ENCODE measurements around the gene PRDM12.

The PRDM12 gene

DNA sequence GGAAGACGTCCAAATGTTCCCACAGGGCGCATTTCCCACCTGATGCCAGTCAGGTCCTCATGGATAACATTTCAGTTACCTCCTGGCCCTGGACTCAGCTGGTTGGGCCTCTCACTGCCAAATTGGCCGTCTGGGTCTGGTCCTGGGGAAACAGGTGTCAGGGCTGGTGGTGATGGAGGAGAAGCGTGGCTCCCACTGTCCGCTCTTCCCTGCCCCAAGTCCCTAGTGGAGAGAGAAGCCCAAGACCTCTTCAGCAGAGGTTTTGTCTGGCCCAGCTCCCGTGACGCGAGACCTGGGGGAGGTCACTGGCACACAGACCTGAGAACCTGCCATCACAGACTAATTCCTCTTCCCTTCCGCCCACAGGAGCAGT lies 27.8 kb upstream of the PRDM12 start:
- no peak for DNase-seq

DNA sequence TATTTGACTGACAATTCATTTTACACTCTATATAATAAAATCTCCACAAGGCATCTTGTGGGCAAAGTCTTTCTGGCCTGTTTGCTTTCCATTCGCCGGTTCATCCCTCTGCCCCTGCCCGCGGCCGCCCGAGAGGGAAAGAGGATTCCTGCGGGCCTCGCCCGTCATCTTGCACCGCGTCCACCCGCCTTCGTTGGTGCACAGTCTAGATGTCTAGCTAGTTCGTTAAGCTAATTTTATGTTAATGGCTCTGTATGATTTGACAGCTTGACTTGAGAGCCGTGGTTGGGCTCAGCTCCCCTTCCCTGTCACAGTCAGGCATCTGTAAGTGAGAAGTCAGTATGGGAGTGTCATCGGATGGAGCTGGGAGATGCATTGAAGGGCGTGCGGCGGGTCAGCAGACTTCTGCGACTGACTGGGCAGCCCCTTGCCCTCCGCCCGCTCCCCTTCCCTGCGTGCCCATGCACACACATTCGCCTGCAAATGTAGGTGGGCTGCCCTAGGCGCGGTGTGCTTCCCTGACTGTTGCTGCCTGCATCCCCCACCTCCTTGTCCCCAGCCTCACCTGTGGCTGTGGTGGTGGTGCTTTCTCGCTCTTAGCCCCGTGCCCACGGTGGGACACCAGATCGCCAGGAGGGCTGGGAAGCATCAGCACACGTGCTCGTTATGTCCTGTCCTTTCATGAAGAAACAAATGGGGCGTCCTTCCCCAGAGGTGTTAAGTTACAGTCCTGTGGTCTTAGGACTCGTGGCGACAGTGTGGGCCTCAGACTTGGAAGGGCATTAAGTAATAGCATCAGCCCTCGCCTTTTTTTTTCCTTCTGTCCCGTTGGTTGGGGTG lies 25.9 kb upstream of the PRDM12 start:
- no peak for DNase-seq

DNA sequence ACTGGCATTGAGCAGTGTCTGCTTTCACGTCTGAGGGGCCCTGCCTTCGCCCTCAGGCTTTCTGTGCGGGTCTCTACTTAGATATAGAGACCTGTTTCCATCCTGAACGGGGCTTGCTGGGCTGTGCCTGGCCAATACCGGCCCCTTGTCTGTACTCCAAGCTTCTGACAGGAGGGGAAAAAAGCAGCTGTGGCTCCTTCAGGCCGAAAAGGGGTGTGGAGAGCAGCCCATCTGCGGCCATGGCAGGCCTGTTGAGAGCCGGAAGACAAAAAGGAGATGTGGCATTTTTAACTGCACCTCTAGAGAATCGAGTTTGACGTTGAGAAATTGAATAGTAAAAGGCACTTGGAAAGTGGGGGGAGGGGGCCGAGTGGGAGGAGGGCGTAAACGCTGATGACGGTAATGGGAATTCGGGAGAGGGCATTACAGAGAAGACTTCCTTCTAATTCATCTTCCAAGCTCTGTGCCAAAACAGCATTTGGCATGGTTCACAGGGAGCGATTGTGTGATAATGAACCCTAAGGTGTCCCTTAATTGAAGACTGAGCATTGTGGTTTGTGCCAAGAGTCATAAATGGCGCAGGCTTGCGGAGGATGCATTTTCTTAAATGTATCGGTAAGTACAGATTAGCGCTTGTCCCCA lies 25.1 kb upstream of the PRDM12 start:
- DNase-seq, result no peak

DNA sequence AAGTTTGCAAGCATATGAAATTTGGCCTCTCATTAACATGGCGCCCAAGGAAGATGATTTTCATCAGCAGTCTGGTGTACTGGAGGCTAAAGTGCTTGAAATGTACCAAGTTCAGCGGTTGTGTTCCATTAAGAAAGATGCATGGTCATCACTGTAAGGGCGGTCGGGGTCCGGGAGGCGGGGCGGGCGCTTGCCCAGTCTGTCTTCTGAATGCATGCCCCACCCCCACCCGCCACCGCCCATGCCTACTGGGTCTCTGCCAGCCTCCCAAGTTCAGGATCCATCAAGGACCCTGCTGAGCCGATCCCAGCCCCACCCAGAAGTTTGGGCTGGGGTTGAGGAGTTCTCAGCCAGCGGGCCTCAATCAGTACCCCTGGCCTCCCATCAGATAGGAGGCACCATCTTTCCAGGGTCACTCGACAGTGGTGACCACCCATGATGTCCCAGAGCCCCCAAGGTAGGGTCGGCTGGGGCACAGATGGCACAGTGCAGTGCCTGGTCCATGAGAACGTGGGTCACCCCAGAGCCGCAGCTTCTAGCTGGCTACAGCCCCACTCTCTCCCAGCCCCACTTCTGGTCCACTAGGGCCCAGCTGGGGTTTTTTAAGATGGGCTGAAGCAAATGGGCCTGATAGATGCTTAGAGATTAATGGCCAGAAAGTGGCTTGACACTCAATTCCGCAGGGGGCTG lies 24.4 kb upstream of the PRDM12 start:
- DNase-seq, result no peak

DNA sequence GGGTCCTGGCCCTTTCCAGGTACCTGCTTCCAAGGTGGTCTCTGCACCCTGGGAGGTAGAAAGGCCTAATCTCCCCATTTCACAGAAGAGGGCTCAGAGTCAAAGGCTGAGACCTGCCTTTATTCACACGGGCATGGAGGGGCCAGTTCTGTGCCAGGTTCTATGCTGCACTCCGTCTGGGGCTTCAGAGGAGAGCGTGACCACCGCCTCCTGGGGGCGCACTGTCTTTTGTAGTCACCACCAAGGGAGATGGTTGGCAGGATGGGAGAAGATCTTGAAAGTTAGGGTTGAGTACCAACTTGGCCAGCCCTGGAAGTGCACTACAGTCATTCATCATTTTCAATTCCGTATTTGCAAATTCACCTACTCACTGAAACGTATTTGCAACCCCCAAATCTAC lies 23.7 kb upstream of the PRDM12 start:
- no peak for DNase-seq

DNA sequence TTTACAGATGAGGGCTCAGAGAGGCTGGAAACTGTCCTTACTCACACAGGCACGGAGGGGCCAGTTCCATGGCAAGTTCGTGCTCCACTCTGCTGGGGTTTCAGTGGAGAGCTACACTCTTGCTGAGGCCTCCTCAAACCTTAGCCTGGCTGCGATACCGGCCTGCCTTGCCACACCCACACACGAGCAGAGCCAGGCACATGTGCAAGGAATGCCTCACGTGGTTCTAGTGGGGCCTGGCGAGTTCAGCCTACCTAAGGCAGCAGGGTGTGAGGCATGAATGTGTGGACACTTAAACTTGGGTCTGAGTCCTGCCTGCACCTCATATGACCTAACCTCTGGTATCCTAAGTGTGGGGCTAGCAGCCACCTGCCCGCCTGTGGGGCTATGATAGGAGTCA lies 21.5 kb upstream of the PRDM12 start:
- no peak for DNase-seq

DNA sequence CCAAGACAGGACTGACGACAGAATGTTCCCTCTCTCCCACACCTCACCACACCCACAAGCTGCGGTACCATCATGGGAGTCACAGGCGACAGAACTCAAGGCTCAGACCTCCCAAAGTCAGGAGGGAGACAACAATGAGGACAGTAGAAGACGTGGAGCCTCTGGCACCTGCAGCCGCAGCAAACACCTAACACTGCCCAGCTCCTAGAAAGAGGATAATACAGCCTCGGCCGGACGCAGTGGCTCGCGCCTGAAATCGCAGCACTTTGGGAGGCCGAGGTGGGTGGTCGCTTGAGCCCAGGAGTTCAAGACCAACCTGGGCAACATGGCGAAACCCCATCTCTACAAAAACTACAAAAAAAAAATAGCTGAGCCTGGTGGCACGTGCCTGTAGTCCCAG lies 13.2 kb upstream of the PRDM12 start:
- no peak for DNase-seq

DNA sequence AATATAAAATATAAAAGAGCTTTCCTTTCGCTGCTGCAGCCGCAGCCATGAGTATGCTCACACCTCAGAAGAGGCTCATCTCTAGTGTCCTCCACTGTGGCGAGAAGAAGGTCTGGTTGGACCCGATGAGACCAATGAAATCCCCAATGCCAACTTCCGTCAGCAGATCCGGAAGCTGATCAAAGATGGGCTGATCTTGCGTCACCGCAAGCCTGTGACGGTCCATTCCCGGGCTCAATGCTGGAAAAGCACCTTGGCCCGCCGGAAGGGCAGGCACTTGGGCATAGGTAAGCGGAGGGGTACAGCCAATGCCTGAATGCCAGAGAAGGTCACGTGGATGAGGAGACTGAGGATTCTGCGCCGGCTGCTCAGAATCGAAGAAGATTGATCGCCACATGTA lies 12.6 kb upstream of the PRDM12 start:
- no peak for DNase-seq

DNA sequence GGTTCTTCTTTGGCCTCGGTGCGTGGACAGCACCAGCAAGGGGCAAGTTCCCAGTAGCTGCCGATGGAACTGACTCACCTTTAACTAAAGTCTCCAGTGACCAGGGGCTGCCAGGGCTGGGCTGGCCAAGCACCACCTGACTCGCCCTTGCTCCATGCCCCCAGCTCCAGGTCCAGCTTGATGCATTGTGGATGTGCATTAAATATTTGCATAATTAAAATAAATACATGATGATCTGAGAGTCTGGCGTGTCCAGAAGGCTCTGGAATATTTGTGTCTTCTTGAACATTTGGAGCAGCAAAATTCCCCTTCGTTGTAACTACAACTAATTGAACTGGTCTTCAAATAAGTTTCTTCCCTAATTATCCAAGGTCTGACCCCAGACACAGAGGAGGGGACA lies 9.5 kb upstream of the PRDM12 start:
- DNase-seq, result no peak

DNA sequence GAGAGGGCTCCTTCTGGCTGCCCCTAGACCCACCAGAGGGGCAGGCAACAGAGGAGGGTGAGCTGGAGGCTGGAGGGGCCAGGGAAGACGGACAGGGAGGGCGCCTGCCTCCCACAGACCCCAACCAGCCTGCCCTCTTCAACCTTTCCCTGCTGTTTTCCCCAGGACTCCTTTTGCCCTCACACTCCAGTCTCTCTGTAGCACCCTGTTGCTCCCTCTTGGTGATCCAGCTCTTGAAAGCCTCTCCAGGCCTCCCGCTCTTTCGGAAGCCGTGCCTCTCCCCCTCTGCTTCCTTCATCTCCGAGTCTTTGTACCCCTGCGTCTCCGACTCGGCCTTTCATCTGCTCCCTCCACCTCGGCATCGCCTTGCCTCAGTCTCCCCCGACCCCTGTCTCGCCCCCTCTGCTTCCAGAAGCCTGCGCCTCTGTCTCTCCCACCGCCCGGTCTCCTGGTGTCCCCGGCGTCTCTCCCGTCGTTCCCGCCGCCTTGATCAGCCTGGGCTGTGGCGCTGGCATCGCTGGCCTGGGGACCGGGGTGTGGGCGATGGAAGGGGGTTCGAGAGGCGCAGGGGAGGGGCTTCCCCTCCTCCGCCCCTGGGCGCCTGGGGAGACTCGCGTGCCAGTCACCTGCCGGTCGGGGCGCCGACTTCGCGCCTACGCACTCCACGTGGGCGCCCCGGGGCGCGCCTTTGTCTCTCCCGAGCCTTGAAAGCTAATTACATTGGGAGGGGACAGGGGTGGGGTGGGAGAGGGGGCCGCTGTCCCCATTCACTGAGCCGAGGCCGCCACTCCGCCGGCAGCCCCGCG lies 5.3 kb upstream of the PRDM12 start:
- DNase-seq, result no peak

DNA sequence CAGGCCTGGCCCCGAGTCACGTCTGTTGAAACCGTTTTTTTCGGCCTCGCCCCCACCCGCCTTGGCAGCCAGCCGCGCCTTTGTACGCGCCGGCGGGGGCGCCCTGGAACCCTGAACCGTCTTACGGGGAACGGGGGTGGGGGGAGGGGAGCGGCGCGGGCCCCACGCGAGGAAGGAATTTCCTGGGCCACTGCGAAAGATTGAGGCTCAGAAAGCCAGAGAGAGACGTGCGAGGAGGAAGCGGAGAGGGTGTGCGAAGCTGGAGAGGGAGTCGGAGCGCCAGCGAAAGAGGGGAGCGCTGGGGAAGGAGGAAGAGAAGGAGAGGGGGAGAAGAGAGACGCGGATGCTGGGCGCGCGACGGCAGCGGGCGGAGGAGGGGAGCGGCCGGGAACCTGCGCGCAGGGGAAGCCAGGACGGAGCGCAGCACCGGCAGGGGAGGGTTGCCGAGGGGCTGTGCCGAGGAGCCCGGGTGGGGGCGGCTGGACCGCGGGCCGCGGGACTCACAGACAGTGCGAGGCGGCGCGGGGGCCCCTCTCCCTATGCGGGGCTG lies 4.6 kb upstream of the PRDM12 start:
- no peak for DNase-seq

DNA sequence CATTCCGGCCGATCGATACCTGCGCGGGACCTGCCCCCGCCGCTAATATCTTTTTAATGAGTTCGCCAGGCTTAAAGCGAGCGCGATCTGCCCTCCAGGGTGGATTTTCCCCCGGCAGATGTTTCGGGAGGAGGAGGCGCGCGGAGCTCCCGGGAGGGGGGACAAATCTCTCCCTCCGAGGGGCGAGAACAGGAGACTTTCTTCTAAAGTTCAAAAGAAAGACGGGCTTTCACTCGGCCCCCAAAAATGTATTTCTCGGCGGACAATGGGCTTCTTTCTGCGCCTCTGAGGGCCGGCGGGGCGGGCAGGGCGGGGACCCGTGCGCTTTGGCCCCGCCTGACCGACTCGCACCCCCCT lies 4.1 kb upstream of the PRDM12 start:
- no peak for DNase-seq

DNA sequence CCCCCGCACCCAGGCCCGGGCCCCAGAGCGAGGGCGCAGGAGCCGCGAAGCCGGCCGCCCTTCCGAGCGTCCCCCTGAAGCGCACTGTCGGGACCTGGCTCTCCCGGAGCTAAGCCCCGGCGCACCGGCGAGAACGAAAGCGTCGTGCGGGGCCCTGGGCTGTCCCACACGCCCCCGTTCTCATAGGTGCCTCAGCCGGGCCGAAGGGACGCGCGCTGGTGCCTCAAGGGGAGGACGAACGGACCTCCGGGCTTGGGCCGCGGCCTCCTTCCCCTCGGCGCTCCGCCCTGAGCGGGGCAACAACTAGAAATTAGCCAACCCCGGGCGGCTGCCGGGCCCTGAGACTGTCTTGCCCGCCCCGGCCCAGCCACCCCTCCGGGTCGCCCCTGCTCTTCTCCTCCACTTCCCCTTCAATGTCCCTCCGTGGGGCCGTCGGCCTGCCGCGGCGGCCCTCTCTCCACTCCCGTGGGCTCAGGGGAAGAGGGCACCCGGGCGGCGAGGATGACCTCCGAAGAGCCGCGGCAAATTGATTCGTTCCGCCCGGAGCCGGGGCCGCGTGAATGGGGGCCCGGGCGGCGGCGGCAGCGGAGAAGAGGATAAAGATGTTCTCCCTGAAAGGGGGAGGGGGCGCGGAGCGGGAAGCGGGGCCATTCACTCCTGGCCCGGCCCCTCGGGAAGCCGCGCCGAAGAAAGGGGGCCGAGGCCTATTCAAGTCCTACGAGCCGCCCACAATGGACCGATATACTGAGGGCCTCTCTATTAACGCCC lies 3.5 kb upstream of the PRDM12 start:
- DNase-seq, result no peak

DNA sequence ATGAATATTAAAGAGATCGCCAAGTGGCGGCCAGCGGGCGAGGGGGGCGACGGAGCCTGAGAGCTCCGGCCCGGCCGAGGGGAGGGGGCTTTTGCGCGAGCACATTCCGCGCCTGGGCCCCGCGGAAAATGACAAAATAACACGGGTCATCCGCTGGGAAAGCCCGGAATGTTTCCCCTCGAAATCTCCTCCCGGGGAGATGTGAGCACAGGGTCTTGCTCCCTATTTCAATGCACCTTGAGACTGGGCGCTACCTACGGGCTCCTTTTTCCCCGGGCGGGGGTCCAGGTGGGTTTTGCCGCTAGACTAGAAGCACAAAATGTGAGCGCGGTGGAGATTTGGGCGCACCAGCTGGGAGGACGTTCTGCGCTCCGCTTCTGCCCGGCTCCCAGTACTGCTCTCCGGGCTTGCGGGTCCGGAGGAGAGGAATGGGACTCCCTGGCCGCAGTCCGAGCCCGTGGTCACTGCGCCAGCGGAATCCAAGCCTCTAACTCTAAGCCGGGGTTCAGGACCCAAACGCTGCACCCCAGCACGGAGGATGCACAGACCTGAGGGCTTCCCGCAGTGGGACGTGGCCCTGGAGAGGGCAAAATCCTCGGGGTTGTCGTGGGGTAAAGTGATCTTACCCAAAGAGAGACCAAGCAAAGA lies 2.8 kb upstream of the PRDM12 start:
- no peak for DNase-seq

DNA sequence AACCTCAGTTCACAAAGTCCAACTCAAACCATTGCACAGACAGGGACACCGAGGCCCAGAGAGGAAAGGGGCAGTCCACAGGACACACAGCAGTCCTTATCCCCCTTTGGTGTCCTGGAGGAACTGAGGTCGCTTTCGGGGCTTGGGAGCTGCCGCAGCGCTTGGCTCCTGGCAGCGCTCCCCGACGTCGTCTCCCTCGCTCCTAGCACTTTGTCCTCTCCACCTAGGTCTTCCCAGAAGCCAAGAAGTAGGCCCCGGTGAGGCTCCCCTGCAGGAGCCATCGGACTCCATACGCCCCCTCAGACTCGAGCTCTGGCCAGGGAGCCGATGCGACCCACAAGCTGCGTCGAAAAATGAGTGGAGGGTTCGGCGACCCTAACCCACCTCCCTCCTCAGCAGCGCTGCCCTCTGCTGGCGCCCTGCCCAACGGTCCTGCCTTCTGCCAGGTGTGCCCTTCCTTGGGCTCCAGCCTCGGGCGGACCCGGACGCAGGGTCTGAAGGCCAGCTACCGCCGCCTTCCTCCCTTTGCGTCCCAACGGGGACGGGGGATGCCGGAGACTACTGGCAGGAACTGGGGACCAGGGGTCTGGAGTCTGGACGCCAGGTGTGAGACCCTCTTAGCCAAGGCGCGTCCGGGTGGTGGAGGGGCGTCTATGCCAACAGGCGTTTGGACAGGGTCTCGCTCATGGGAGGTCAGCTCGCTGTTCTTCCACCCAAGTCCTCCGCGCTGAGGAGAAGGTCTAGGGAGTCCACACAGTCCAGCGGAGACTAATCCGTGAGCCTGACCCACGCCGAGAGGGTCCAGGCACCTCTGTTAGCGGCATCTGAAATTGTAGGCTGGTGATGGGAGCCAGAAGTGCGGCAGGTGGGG lies 2.1 kb upstream of the PRDM12 start:
- DNase-seq, result no peak

DNA sequence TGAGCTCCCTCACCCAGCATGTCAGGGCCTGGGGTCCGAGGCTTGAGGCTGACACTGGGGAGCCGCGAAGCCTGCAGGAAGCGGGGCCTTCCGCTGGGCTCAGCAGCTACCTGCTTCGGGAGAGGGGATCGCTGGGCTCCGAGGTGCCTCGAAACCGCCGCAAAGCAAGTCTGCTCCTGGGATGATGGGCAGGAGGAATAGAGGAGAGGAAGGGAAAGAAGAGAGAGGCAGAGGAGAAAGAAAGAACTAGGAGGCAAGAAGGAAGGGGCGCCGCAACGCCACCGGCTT lies 1.5 kb upstream of the PRDM12 start:
- DNase-seq, result no peak

DNA sequence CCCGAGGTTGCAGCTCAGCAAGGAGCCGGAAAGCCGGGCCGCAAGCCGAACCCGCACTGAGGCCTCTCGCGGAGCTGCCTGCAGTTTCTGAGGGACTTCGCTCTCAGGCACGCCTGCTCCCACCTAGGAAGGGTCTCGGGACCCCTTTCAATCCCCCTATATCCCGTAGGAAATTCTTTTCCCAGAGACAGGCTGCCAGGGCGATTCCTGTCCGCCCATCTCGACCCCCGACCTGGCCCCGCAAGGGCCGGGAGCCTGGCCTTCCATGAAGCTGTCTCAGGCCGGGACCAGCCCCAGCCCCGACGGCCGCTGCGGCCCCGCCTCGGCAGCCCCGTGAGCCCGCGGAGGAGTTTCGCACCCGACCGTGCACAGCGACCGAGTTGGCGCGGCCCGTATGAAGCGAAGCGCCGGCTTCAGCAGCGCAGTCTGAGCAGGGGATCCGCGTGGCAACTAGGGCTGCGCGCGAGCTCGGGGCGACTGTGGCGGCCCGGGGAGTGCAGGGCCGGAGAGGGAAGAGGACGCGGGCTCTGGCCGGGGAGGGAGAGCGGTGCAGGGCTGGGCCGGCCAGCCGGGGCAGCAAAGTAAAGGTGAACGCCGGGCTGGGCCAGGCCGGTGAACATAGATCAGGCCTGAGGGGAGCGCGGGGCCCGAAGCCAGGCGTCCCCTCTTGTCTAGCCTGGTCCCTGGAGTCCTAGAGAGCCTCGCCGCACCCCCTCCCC lies 977 bp upstream of the PRDM12 start:
- DNase-seq, result no peak

DNA sequence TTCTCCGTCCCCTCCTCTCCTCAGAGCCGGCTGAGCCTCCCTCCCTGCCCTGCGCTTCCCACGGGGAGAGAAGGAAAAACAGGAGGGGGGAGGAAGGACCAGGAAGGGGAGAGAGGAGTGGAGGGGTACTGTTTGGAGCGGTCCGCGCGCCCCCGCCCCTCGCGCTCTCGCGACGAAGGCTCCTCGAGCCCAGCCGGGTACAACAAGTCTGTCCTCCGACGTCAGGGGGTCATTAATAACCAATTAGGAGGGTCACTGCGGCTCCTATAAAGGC lies 480 bp upstream of the PRDM12 start:
- no peak for DNase-seq

DNA sequence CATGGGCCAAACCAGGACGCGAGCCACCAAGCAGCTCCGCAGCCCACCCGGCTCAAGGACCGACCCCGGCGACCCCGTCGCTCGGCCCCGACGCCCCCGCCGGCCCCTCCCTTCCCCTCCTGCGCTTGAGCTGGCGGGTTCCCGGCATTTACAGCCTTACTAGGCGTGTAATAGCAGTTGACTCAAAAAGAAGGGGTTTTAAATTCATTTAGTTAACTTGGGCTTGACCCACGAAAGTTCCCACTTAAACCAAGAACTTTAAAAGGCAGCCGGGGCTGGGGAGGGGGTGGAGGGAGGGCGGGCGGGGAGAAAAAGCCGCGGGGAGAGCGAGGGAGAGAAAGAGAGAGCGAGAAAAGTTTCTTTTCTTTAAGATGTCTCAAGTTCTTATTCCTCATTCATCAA lies 636 bp downstream of the PRDM12 start:
- DNase-seq, result no peak
